Activated T-cell treated with anti-CD3 and anti-CD28 coated beads for 4 hours (primary cell): Measurements from ENCODE around the gene LRRC8B.
"Not testable (repeated sequence)": the region's sequence is repeated elsewhere in the genome, so short reads cannot be mapped to it uniquely, and the experiment has no call there.

Experiments used
- DNase-seq: peaks from one replicate; pipeline ENCODE4 v3.0.0-alpha.2; 2020

LRRC8B gene

DNA sequence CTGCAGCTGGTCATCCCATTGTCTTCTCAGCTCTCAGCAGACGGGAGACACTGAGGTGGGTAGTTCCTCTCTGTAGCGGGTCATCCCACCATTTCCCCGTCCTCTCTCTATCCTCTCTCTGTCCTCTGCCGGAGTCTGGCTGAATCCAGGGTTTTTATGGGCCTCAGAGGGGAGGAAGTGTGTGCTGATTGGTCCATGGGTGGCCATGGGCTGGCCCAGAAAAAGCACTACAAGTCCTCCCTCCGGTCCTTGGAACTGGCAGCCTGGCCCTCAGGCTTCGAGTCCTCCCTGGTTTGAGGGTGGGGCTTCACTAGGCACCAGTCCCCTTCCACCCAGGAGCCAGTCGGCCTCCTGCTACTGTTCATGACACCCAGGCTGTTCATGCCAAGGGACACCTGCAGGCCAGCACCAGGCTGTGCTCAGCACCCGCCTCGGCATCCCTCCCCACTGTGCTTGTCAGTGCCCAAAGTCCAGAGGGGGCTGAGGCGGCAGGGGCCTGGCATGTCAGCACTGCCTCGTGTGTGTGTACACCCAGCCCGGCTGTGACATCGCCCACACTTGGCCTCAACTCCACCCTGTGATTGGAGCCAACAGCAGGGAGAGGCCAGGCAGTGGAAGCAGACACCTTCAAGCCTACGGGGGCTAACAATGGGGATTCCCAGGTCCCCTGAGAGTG is 85.3 kb downstream of the LRRC8B start:
- DNase-seq: no peak

DNA sequence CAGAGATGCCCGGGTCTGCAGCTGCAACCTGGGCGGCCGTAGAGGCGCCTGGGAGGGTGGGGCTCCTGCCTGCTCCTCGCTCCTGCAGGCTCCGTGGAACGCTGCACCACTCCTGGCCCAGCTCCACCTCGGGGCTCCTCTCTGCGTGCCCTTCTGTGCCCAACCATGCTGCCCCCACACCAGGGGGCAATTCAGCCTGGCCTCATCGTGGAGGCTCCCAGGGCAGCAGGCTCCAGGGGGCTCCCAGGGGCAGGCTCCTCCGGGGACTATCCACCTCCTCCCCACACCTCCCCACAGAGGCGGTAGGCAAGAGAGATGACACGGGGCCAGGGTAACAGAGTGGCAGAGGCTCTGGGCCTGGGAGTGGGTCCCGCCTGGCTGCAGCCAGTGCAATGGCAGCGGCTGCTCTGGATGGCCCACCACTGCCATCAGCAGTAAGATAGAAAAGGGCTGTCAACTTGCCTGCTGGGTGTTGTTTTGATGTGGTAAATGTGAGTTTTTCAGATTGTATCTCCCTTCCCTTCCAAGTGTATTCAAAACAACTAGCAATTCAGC is 85.9 kb downstream of the LRRC8B start:
- DNase-seq: no peak

DNA sequence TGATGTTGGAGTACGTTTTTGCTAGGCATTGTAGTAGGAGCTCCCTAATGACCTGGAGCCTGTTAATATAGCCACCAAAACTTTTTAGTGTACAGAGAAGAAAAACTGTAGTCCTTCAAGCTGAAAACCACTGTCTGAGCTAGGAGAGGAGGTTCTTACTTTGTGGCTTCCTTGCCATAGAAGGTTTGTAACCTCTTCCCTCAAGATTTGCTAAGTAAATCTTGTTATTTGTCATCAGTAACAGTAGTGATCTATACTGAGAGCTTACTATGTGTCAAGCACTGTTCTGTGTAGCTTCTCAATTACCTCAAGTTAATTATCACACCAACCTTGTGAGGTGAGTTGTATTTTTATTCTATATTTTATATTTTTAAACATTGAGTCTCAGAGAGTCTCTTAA is 87.1 kb downstream of the LRRC8B start:
- DNase-seq: no peak

DNA sequence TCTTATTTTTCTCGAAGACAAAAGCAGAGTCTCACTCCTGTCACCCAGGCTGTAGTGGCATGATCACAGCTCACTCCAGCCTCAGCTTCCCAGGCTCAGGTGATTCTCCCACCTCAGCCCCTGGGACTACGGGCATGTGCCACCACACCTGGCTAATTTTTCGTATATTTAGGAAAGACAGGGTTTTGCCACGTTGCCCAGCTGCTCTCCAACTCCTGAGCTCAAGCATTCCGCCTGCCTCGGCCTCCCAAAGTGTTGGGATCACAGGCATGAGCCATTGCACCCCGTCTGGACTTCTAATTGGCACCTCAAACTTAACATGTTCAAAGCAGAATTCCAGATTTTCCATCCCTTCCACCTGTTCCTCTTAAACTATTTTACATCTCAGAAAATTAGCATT is 89.3 kb downstream of the LRRC8B start:
- DNase-seq: no peak

DNA sequence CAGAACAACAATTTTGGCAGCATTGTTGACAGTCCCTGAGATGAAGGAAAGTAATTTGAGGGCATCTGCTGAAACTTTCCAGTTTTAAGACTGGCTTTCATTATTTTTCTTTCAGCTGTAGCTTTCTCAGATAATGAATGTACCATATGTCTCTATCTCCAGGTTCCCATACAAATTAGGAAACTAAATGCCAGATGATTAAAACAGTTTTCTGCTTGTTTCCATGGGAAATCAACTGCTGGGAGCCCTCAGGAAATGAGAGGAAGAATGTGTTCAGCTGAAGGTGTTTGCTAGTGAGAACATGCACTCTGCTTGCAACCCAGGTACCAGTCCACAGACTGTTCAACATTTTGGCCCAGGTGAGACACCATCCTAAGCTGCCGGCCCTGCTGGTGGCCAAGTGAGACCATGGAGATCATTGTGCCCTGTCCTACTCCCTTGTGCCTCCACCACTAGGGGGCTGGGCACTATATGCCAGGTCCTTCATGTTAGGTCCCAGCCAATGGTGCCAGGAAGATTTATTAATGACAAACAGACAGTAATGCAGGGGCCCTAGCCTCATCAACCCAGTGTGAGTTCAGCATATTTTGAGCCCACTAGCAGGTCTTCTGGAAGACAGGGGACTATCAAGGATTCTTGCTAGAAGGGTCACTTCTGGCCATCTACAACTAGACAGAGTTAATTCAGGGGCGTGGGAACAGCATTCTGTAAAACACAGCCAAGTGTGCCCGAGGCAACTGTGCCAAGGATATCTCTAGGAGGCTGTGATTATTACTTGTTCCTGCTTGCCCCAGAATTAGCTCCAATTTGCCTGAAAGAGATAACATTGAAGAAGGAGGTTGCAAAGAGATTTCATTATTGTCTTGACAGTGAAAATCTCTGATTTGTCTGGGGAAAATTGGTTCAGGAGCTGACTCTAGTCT is 91.3 kb downstream of the LRRC8B start:
- no peak for DNase-seq

DNA sequence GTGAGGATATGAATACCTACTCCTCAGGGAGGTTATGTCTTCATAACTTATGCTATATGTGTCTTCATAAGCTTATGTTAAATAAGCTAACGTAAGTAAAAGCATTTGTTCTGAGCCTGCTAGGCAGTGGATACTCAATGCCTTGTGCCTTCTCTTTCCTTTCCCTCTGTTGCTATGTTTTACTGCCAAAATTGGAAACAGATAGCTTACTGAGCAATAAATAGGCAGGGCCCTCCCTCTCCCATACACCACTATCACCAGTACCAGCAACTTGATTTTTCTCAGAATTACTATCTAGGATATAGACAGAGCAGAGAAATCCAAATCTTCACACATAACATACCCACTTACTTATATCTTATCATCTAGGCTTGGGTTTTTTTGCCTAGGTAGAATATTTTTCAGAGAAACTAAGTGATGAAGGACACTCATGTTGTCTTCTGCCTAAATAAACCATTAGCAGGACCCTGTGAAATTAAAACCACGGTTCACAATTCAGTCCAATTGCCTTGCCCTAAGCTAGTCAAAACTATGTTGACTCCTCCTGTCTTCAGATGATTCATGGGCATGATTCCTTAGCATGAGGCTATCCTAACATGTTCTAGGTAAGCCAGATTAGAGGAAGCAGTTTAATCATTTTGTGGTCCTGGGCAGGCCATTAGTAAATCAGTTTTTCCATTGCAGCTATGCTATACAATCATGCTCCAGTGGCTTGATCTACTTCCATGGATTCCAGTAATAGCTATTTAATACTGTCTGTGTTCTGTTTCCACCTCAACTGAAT is 92.4 kb downstream of the LRRC8B start:
- no peak for DNase-seq

DNA sequence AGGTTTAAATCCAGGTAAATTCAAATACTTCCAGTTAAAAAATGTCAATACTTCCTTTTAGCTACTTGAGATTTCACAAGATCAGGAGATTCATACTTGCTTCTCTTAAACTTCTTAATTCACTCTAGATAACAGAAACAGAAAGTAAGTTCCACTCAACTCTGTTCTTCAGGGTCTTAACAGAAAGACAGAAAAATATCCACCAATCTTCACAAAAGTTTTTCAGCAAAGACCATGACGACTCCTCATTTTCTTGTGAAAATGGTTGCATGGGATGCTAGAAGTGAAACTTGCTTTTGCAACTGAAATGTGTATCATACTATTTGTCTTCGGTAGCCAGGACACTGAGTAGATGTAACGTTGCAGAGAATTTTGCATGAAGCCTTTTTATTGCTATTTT is 96.0 kb downstream of the LRRC8B start:
- DNase-seq: no peak

DNA sequence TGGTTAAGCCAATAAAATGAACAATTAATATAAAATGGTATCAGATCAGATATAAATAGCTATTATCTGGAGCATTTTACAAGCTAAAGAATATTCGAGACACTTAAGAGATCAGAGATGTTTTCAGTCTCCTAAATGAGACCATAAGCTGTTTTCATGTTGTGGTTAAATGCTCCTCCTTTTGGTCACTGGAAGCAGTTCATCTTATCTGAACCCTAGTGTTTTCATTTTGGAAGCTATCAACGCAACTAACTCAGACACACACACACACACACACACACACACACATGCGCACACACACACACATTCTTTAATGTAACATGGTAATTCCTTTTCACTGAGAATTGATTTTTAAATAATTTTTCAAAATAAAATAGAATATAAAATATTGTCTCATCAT is 98.3 kb downstream of the LRRC8B start:
- DNase-seq: no peak

DNA sequence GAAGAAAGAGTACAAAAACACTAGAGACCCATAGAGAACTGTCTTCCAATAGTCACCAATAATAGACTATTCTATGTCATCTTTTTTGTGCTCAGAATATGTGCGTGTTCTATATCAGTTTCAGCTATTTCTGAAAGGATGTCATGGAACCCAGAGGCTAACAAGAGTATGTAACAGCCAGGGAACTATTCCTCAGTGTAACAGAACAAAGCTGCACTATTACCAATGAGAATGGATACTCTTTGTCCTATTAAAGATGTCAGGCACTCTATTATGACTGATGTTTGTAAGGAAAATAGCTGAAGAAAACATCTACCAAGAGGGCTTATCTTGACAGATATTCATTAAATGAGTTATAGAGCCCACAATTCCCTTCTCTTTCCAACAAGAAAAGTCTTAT is 99.7 kb downstream of the LRRC8B start:
- no peak for DNase-seq

DNA sequence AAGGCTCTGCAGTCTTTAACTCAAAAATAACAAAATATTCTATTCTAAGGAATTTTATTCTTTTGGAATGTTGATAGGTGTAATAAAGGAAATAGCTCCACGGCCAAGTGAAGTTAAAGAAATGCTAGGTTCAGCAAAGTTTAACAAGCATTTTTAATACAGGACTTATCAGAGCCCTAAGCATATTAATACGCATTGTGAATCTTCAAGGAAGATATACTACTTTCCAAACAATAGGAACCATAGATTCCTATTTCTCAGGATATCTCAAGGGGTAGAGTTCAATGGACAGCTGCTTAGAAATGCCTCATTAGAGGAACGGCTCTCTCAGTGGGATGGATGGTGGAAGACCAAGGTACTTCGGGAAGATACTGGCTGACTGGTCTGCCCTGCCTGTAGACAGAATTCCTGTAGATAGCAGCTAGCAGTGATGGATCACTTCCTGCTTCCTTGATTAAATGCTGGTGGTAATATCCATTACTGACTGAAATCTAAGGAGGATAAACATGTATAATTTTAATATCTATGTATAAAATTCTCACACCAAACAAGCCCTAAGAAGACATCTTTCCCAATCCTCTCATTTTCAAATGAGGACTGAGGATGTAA is 100.2 kb downstream of the LRRC8B start:
- DNase-seq: no peak

DNA sequence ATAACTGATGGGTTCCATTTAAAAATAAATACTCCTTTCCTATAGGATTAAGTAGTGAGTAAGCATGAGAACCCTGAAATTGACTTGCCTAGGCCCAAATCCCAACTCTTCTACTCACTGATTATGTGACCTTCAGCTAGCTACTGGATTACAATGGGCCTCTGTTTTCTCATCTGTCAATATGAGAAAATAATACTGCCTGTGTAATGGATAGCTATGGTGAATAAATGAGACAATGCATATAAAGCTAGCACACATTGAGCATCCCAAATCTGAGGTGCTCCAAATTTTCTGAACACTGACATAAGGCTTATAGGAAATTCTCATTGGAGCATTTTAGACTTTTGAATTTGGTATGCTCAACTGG is 103.0 kb downstream of the LRRC8B start:
- no peak for DNase-seq

DNA sequence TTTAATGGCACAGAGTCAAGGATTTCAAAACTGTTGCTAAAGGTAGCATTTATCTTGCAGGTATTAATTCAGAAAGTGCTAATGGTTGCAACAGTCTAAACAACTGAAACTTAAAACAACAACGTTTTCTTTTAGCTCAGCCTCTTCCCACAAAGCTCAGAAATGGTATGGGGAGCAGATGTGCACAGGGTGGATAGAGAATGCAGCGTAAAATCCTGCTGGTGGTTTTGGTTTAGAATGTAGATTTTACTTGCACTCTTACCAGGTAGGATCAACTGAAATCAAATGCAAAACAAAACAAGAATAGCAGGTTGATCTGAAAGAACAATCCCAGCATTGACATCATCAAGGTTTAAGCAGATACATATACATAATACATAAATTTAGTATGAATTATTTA is 104.5 kb downstream of the LRRC8B start:
- no peak for DNase-seq

DNA sequence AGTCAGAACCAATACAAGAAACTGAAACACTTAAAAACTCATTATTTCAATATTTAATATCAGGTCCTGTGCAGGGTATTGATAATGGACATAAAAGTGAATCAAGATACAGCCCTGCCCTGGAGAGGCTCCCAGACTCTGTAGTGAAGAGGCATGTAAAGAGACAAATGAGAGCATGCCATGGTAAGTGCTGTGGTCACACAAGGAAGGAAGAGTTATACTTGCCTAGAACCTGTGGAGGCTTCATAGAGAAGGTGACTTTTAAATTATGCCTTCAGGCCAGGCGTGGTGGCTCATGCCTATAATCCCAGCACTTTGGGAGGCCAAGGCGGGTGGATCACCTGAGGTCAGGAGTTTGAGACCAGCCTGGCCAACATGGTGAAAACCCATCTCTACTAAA is 105.0 kb downstream of the LRRC8B start:
- not testable (repeated sequence) for DNase-seq

DNA sequence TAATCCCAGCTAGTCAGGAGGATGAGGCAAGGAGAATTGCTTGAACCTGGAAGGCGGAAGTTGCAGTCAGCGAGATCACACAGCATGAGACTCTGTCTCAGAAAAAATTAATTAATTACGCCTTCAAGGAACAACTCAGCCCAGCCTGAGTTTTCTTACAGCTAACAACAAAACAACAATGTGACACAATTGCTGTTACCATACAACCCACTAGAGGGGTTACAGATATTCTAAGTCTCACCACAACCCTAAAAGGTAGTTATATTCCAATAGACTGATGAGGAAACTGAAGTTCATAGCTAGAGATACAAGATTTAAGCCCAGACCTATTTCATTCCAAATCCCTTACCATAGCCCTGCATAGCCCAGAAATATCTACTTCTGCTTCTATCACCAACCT is 105.4 kb downstream of the LRRC8B start:
- DNase-seq: no peak

DNA sequence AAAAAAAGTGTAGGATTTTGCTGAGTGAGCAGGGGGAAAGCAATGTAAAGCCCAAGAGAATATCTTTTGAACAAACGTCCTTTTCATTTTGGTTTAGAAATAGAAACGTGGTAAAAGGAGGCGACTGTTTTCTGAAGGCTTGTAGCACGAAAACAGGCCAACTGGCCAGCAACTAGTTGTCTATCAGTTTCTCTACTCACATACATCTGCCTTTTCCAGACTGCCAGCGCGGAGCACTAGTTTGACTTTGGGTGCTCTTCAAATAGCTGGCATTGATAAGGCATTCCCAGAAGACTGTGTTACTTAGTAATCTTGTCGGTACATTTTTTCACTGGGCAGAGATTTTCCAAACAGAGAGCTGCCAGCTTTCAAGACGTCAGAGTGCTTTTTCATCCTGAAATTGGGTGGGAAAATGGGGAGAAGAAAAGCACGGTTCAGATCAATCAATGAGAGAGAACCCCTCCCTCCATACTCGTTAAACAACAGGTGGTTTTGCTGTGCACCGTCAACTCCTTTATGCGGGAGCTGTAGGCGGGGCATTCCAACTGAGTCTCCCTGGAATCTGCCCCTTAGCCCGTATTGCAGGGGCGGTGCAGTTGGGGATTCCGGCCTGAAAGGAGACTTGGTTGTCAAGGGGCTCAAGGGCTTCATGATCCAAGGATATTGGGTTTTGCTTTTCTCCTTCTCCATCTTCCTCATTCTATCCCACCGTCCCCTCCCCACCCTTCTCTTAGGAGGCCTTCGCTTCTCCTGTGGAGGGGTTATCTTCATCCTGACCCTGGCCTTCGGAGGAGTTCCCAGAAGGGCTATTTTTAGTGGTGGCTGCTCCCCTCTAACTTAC is 107.4 kb downstream of the LRRC8B start:
- DNase-seq: no peak

DNA sequence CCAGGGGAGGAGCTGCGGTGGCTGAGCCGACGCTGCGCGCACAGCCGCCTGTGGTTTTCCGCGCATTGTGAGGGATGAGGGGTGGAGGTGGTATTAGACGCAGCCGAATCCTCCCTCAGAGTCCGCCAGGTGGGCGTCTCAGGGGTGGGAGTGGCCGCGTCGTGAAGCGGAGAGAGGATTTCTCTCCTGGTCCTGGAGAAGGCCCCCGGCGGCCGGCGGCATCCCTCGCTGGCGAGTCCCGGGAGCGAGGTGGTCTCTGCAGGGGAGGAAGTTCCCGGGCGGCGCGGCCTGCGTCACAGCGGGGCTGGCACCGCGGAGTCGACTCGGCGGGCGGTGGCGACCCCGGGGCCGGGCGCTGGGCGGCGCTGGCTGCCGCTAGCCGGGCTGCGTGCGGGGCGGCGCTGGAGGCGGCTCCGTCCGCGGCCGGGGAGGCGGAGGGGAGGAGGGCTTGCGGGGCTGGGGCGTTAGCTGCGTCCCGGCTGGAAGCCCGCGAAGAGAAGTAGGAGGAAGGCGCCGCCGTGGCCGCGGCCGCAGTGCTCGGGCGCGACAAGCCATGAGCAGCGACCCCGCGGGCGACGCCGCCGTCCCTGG is 108.1 kb downstream of the LRRC8B start, which contains the start of gene LRRC8C:
TSS of gene LRRC8C (plus strand) at position 464 of the 591 bp plus-strand sequence. CDS start 53,354 bp downstream, outside the sequence.
- DNase-seq: peak; percentile 76

DNA sequence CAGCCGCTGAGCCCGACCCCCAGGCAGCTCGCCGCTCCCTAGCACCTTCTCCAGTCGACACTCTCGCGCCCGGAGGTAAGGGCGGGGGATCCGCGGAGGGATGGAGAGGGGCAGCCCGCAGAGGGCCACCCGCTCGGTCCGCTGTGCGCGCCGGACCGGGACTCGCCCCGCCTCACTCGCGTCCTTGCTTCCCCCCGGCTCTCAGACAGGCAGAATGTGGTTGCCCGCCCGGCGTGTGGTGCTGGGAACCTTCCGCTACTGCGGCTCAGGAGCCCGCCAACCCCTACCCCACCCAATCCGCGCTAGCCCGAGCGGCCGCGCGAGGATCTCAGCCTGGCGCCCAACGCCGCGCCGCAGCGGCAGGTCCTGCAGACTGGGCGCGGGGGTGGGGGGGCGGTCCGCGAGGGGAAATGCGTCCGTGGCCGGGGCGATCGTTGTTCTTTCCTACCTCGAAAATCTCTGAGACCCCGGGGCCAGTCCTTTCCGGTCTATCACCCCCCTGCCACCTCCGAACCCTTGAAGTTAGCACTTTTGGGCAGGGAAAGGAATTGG is 108.7 kb downstream of the LRRC8B start:
- DNase-seq: peak; percentile 28

DNA sequence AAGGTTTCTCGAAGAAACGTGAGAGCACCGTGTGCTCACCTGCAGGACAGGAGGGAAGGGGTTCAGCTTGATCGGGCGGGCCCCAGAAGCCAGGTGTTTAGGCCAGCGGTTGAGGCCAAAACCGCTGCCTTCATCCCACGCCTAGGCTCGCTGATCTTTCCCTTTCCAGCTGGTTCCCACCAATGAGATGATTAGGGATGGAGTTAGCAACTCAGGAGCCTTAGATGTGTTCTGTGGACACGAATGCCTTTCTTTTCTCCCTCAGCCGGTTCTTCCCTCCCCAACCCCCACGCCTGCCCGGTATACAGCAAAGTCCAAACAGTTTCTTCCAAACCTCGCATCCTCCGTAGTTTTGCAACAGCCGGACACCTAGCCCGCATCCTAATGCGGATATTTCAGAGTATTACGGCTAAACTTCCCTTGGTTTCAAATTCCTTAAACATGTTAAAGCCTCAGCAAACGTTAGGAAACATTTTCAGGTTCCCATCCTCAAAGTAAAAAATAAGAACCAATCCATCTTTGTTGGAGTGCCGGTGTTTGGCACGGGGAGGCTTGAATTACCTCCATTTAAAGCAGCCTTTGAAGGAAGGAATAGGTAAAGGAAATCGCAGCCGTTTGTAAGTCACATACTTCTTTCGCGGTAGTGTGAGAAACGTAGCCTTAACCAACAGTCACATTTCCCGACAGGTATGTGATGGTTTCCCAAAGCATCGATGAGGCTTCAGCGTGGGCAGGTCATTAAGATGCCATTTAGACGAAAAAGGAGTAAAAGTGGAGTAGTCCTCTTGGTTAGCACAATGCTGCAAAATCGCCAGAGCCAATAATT is 109.4 kb downstream of the LRRC8B start:
- peak; percentile 28 for DNase-seq

DNA sequence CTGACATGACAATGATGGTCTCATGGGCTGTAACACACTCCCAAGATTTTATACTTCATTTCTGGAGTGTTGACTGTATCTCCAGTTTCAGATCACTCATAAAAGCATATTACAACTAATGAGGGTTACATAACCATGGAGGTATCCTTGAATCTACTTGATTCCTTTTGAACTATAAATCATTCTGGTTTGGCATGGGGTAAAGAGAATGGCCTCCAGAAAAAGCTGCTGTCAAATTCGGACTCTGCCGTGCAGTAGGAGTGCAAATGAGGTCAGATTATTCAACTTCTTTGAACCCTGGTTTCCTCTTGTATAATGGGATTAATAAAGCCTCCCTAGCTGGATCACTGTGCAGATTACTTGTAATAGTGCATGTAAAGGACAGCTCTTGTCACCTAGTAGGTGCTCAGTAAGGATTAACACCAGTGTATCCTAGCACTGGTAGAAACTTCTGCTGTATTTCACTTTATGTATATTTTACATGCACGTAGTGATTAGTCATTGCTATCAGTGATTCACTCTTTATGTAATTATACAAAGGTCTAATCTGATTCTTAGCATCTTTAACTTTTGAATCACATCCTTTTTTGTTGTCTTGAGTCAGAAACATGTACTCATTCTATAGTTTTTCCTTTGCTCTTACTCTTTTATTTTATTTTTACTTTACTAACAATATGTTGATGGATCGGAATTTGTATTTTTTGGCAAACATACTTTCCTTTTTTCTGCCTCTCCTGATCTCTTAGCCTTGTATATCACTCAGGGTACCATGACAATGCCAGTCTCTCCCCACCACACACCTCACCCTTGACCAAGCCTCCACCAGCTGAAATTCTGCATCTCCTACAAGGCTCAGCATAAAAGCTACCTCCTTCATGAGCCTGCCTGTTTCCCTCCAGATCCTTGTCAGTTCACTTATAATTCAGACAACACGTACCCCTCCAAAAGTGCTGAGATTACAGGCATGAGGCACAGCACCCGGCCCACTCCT is 111.5 kb downstream of the LRRC8B start:
- no peak for DNase-seq
